ENCODE data around the gene SLC35E4.

The SLC35E4 gene

GRCh38 chr22:30604723-30605122 is 30.9 kb upstream of the SLC35E4 start:
- Histone ChIP-seq H3K4me1 (ENCODE audit: control insufficient read depth, insufficient read depth, low read length) (peaks cover 52% of the 10 kb centered on the region), H3K4me3 (ENCODE audit: low read length) (no peak overlapping the region), H3K9me3 (ENCODE audit: control insufficient read depth, low read length) (no peaks in the 10 kb centered on the region), H3K36me3 (ENCODE audit: control insufficient read depth, insufficient read depth, low read length) (no peaks in the 10 kb centered on the region), H3K9ac (ENCODE audit: low read length) (no peak overlapping the region), H3K27me3 (ENCODE audit: control insufficient read depth, insufficient read depth, low read length) (no peaks in the 10 kb centered on the region)

DNA sequence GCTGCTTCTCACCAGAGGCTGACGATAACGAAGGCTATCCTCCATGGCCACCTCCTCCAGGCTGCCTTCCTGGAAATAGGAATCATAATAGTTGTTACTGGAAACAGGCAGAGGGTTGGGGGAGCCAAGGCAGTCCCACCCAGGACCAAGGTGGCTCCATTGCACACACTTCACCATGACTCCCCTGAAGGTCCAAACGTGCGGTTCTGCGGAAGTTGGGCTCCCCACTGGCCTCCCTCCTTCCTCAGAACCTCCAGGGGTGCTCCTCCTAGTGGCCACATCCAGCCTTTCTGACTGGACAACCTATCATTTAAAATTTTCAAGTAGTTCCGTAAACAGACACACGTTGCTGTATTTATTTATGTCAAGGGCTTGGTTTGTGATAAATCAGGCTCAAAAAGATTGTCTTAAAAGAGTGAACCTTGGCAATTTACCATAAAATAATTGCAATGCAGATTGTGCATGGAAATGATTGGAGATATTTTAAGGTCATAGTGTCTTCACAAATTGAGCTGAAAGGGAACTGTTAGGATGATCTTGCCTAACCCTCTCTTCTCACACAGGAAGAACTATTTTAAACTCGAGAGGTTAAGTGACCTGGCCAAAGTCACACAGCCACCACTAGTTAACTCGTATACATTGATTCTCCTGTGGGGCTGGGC is 30.0 kb upstream of the SLC35E4 start:
- no peaks in the 10 kb centered on the region for H3K27me3 ChIP-seq (ENCODE audit: control insufficient read depth, insufficient read depth, low read length)
- H3K9me3 ChIP-seq (ENCODE audit: control insufficient read depth, low read length), result no peaks in the 10 kb centered on the region
- H3K4me1 ChIP-seq (ENCODE audit: control insufficient read depth, insufficient read depth, low read length), result peaks cover 53% of the 10 kb centered on the region
- H3K4me3 ChIP-seq (ENCODE audit: low read length), result no peak overlapping the region
- no peaks in the 10 kb centered on the region for H3K36me3 ChIP-seq (ENCODE audit: control insufficient read depth, insufficient read depth, low read length)
- peak overlapping the region; percentile 75 for H3K9ac ChIP-seq (ENCODE audit: low read length)

DNA sequence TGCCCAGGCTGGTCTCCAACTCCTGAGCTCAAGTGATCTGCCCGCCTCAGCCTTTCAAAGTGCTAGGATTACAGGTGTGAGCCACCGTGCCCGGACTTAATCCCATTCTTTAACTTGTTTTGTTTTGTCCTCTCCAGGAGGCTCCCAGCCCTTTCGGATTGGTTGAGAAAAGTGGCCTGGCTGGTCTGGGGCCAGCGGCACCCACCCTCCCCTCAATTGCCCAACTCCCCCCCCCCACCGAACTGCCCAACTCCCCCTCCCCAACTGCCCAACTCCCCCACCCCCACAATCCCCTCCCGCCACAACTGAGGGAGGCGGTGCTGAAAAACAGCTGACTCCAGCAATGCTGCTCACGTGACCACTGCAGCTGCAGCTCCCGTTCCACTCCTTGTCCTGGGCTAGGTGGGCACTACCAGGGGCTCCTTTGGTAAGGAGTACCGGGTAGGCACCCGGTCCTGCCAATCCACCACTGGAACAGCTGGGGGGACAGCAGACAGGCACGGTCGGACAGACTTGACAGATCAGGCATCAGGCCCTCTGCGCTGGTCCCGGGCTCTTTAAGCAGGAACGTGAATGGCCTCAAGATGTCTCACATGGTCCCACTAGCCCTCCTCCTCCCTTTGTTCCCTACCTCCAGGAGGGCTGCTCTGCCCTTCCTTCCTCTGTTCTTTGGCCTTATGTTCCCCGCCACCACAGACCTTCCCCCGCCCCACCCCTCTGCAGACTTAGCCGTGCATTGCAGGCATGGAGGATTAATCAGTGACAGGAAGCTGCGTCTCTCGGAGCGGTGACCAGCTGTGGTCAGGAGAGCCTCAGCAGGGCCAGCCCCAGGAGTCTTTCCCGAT is 28.9 kb upstream of the SLC35E4 start, which contains the start of gene TCN2:
Gene TCN2, plus strand, starts transcription at position 720 of the 845 bp plus-strand sequence. CDS start 158 bp downstream, outside the sequence.
- Histone ChIP-seq H3K9me3 (ENCODE audit: control insufficient read depth, low read length) (no peaks in the 10 kb centered on the region), H3K36me3 (ENCODE audit: control insufficient read depth, insufficient read depth, low read length) (no peaks in the 10 kb centered on the region), H3K27me3 (ENCODE audit: control insufficient read depth, insufficient read depth, low read length) (no peaks in the 10 kb centered on the region), H3K4me1 (ENCODE audit: control insufficient read depth, insufficient read depth, low read length) (peaks cover 53% of the 10 kb centered on the region), H3K9ac (ENCODE audit: low read length) (peak within 1 kb of the TSS; percentile 75), H3K4me3 (ENCODE audit: low read length) (peak within 1 kb of the TSS; percentile 75)

GRCh38 chr22:30607300-30607930 is 28.2 kb upstream of the SLC35E4 start:
- H3K27me3 ChIP-seq (ENCODE audit: control insufficient read depth, insufficient read depth, low read length), result no peaks in the 10 kb centered on the region
- no peaks in the 10 kb centered on the region for H3K9me3 ChIP-seq (ENCODE audit: control insufficient read depth, low read length)
- peak overlapping the region; percentile 75 for H3K4me3 ChIP-seq (ENCODE audit: low read length)
- peak overlapping the region; percentile 75 for H3K9ac ChIP-seq (ENCODE audit: low read length)
- H3K4me1 ChIP-seq (ENCODE audit: control insufficient read depth, insufficient read depth, low read length), result peaks cover 51% of the 10 kb centered on the region
- H3K36me3 ChIP-seq (ENCODE audit: control insufficient read depth, insufficient read depth, low read length), result no peaks in the 10 kb centered on the region

GRCh38 chr22:30607939-30608338 is 27.6 kb upstream of the SLC35E4 start:
- peaks cover 51% of the 10 kb centered on the region for H3K4me1 ChIP-seq (ENCODE audit: control insufficient read depth, insufficient read depth, low read length)
- no peak overlapping the region for H3K4me3 ChIP-seq (ENCODE audit: low read length)

DNA sequence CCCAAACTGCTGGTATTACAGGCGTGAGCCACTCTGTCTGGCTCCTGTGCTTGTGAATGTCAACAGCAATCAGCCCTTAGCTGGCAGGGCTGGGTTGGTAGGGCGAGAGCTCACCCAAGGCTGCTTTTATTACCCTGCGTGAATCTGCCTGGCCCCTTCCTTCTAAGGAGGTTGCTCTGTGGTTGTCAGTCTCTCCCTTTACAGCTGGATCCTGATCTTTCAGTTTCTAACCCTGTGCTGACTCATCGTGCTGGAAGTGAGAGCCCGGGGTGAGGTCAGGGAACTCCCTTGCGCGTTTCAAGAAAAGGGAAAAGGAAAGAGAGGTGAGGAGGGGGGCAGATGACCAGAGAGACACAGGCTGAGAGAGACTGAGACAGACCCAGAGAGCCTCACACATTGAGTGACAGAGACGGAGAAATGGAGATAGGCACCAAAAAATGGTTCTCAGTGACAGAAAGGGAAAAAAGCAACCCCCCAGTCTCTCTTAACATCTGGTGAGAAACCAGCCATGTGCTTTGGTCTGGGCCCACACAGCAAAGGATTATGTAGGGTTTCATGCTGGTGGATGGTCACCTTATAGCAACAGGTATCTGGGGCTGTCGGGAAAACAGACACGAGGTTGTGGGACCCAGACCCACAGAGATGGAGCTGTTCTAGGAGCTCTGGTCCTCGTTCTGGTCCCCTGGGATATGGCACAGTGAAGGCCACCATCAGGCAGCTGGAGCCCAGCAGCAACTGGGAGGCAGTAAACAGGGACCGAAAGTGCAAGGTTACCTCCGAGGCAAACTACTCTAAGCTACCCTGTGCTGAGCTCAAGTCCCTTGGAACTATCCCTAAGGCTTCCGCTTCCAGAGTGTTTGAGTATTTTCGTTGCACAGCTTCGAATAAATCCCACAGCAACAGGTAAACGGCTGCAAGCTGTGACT is 26.1 kb upstream of the SLC35E4 start:
- Histone ChIP-seq H3K36me3 (ENCODE audit: control insufficient read depth, insufficient read depth, low read length) (no peaks in the 10 kb centered on the region), H3K4me1 (ENCODE audit: control insufficient read depth, insufficient read depth, low read length) (peaks cover 45% of the 10 kb centered on the region), H3K9me3 (ENCODE audit: control insufficient read depth, low read length) (no peaks in the 10 kb centered on the region), H3K27me3 (ENCODE audit: control insufficient read depth, insufficient read depth, low read length) (no peaks in the 10 kb centered on the region), H3K9ac (ENCODE audit: low read length) (peak overlapping the region; percentile 61), H3K4me3 (ENCODE audit: low read length) (no peak overlapping the region)

More at GRCh38 chr22:30607939-30608338, 27.6 kb upstream of the SLC35E4 start:
- no peaks in the 10 kb centered on the region for H3K36me3 ChIP-seq (ENCODE audit: control insufficient read depth, insufficient read depth, low read length)
- no peaks in the 10 kb centered on the region for H3K9me3 ChIP-seq (ENCODE audit: control insufficient read depth, low read length)
- peak overlapping the region; percentile 75 for H3K9ac ChIP-seq (ENCODE audit: low read length)
- H3K27me3 ChIP-seq (ENCODE audit: control insufficient read depth, insufficient read depth, low read length), result no peaks in the 10 kb centered on the region

DNA sequence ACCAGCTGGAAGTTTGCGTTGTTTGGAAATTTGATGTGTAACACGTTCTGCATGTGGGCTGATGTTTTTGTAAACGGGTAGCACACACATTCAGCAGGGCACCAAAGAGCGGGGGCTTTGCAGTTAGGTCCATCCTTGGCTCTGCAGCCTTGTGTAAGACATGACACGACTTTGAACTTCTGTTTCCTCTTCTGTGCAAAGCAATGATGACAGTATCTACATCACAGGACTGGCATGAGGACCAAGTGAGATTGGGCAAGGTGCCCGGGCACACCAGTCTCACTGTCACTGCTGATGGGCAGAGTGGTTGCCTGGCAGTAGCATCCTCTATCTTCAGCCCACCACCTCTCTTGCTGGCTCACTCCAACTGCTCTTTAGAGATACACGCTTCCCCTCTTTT is 25.3 kb upstream of the SLC35E4 start:
- Histone ChIP-seq H3K4me1 (ENCODE audit: control insufficient read depth, insufficient read depth, low read length) (peaks cover 41% of the 10 kb centered on the region), H3K9ac (ENCODE audit: low read length) (no peak overlapping the region), H3K36me3 (ENCODE audit: control insufficient read depth, insufficient read depth, low read length) (no peaks in the 10 kb centered on the region), H3K4me3 (ENCODE audit: low read length) (no peak overlapping the region), H3K9me3 (ENCODE audit: control insufficient read depth, low read length) (no peaks in the 10 kb centered on the region), H3K27me3 (ENCODE audit: control insufficient read depth, insufficient read depth, low read length) (no peaks in the 10 kb centered on the region)

DNA sequence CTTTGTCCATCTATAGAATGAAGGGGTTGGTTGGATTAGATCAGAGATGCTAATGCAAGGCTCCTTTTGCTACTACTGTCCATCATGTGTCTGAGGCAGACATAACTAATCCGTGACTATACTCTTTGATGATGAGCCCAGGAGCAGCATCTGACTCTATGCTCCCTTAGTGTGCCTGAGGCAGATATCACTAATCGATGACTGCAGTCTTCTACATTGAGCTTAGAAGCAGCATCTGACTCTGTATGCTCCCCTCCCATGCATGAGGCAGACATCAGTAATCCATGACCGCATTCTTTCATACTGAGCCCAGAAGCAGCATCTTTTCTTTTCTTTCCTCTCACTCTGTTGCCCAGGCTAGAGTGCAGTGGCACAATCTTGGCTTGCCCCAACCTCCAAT is 24.4 kb upstream of the SLC35E4 start:
- no peaks in the 10 kb centered on the region for H3K27me3 ChIP-seq (ENCODE audit: control insufficient read depth, insufficient read depth, low read length)
- H3K4me1 ChIP-seq (ENCODE audit: control insufficient read depth, insufficient read depth, low read length), result peaks cover 32% of the 10 kb centered on the region
- no peak overlapping the region for H3K4me3 ChIP-seq (ENCODE audit: low read length)
- no peaks in the 10 kb centered on the region for H3K9me3 ChIP-seq (ENCODE audit: control insufficient read depth, low read length)
- no peaks in the 10 kb centered on the region for H3K36me3 ChIP-seq (ENCODE audit: control insufficient read depth, insufficient read depth, low read length)
- H3K9ac ChIP-seq (ENCODE audit: low read length), result no peak overlapping the region

DNA sequence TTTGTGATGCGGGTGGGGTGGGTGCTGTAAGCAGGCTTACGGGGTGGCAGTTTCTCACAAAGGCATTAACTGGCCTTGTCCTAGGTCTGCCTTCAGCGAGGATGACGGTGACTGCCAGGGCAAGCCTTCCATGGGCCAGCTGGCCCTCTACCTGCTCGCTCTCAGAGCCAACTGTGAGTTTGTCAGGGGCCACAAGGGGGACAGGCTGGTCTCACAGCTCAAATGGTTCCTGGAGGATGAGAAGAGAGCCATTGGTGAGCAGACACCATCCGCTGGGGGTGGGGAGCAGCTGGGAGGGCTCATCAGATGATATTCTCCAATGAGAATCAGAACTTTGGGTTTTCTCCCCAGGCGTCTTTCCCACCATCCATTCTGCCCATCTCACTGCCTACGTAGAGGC is 22.8 kb upstream of the SLC35E4 start:
- Histone ChIP-seq H3K36me3 (ENCODE audit: control insufficient read depth, insufficient read depth, low read length) (no peaks in the 10 kb centered on the region), H3K9ac (ENCODE audit: low read length) (no peak overlapping the region)

DNA sequence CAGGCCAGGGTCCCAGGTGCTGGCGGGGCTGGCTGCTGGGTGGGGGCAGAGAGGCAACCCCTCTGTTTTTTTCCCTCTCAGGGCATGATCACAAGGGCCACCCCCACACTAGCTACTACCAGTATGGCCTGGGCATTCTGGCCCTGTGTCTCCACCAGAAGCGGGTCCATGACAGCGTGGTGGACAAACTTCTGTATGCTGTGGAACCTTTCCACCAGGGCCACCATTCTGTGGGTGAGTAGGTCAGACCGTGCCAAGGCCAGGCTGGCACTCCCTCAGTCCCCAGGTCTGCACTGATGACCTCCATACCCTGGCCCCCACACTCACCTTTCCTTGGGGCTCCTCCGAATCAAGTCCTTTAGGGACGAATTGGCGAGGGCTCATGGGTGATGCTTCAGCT is 21.3 kb upstream of the SLC35E4 start:
- no peaks in the 10 kb centered on the region for H3K36me3 ChIP-seq (ENCODE audit: control insufficient read depth, insufficient read depth, low read length)
- H3K4me1 ChIP-seq (ENCODE audit: control insufficient read depth, insufficient read depth, low read length), result peaks cover 6% of the 10 kb centered on the region
- no peaks in the 10 kb centered on the region for H3K9me3 ChIP-seq (ENCODE audit: control insufficient read depth, low read length)
- H3K4me3 ChIP-seq (ENCODE audit: low read length), result no peak overlapping the region
- H3K9ac ChIP-seq (ENCODE audit: low read length), result no peak overlapping the region
- H3K27me3 ChIP-seq (ENCODE audit: control insufficient read depth, insufficient read depth, low read length), result no peaks in the 10 kb centered on the region

More for the DNA sequence above, 22.8 kb upstream of the SLC35E4 start:
- no peak overlapping the region for H3K4me3 ChIP-seq (ENCODE audit: low read length)
- H3K27me3 ChIP-seq (ENCODE audit: control insufficient read depth, insufficient read depth, low read length), result no peaks in the 10 kb centered on the region
- no peaks in the 10 kb centered on the region for H3K9me3 ChIP-seq (ENCODE audit: control insufficient read depth, low read length)
- peaks cover 20% of the 10 kb centered on the region for H3K4me1 ChIP-seq (ENCODE audit: control insufficient read depth, insufficient read depth, low read length)

DNA sequence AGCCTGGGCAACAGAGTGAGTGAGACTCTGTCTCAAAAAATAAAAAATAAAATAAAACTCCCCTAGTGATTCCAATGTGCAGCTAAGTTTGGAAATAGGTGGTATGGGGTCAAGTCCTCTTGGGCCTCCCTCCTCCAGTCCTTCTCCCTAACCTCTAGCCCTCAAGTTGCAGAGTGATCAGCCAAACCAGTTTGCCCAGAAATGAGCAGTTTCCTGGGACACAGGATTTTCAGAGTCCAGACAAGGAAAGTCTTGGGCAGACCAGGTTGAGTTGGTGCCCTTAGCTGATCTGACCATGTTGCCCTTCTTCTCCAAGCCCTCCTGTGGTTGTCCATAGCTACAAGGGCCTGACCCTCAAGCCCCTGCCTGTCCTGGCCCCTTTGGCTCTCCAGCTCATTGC is 20.7 kb upstream of the SLC35E4 start:
- H3K9me3 ChIP-seq (ENCODE audit: control insufficient read depth, low read length), result no peaks in the 10 kb centered on the region
- H3K4me1 ChIP-seq (ENCODE audit: control insufficient read depth, insufficient read depth, low read length), result no peaks in the 10 kb centered on the region
- H3K4me3 ChIP-seq (ENCODE audit: low read length), result no peak overlapping the region
- H3K9ac ChIP-seq (ENCODE audit: low read length), result no peak overlapping the region
- H3K27me3 ChIP-seq (ENCODE audit: control insufficient read depth, insufficient read depth, low read length), result no peaks in the 10 kb centered on the region
- no peaks in the 10 kb centered on the region for H3K36me3 ChIP-seq (ENCODE audit: control insufficient read depth, insufficient read depth, low read length)
